ENCODE results near the gene CAST. TPM values are rescaled to one million over a fixed set of nuclear protein-coding genes. Genes with fewer than 3 reads are reported as not detected.
"Not testable (repeated sequence)": the region's sequence is repeated elsewhere in the genome, so short reads cannot be mapped to it uniquely, and the experiment has no call there.

Gene CAST, protein sequence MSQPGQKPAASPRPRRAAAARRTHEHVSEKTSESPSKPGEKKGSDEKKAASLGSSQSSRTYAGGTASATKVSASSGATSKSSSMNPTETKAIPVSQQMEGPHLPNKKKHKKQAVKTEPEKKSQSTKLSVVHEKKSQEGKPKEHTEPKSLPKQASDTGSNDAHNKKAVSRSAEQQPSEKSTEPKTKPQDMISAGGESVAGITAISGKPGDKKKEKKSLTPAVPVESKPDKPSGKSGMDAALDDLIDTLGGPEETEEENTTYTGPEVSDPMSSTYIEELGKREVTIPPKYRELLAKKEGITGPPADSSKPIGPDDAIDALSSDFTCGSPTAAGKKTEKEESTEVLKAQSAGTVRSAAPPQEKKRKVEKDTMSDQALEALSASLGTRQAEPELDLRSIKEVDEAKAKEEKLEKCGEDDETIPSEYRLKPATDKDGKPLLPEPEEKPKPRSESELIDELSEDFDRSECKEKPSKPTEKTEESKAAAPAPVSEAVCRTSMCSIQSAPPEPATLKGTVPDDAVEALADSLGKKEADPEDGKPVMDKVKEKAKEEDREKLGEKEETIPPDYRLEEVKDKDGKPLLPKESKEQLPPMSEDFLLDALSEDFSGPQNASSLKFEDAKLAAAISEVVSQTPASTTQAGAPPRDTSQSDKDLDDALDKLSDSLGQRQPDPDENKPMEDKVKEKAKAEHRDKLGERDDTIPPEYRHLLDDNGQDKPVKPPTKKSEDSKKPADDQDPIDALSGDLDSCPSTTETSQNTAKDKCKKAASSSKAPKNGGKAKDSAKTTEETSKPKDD
- 145 and 191 TPM in 2 replicates for polyA plus RNA-seq (2011; rRNA removed)
- polyA minus RNA-seq (2011; rRNA and poly(A)+ RNA removed): 106 and 137 TPM in 2 replicates

- no peak for TF ChIP-seq CTCF (IDR thresholded peaks at IDR 0.05; ENCODE audit: low read depth, low read length)
- Histone ChIP-seq H3K4me3 (ENCODE audit: low read depth, low read length) (peak within 1 kb of the TSS; percentile 86), H3K27ac (ENCODE audit: low read depth, low read length) (peak within 1 kb of the TSS; percentile 85), H3K27me3 (ENCODE audit: control insufficient read depth, insufficient read depth, low read length) (no peaks in the 10 kb centered on the region), H3K9me3 (ENCODE audit: control insufficient read depth, insufficient read depth, low read length) (no peaks in the 10 kb centered on the region; the same call in 1 of the 2 replicates)
- CTCF ChIA-PET: interaction anchor here (1.8 to 3.6 kb wide), 2 partner anchors 48 to 317 kb away, joined by 5 to 14 read pairs; no protein-coding TSS in a partner anchor
- POLR2A ChIA-PET: interaction anchor here (0.7 to 2.3 kb wide), 5 partner anchors 21 to 48 kb away, joined by 3 to 13 read pairs (median 5); no protein-coding TSS in a partner anchor
- peak; percentile 78 for DNase-seq (ENCODE audit: low read depth, low spot score)
These were observed at the start of gene CAST for GRCh38 chr5:96661855-96662724. Gene CAST, plus strand, starts transcription at chr5:96662376. Its CDS starts 47 bp downstream, at chr5:96662423.

DNA sequence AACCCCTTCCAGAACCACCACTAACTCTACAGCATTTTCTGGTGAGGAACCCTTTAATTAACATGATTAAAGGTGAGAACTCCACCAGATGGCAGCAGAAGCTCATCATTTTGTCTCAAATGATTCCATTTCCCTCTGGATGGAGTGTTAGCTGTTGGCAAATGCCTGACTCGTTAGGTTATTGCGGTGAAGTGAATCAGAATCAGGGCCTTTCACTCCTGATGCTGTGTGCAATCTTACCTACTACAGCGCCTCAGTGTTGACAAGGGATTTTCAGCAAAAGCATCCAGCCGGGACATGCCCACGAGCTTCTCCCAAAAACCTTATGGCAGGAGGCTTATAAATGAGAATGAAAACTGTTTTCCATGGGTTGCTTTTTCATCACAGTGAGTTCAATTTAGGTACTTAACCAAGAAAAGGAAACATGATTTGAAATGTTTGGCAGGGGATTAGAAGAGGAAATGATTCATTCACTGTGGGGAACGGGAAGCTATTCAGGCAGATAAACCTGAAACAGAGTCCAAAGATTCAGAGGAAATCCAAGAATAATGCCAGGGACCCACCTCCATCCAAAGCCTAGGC is 48.0 kb upstream of the CAST start:
- ChIA-PET POLR2A (interaction anchor here (0.8 to 1.8 kb wide), 5 partner anchors 48 to 322 kb away, joined by 3 to 13 read pairs (median 4); partner anchors contain the start of genes CAST and LNPEP), CTCF (interaction anchor here (0.6 to 7.4 kb wide), 32 partner anchors 8 to 833 kb away, joined by 3 to 69 read pairs (median 5); partner anchors contain the start of gene CAST)
- Histone ChIP-seq H3K27ac (ENCODE audit: low read depth, low read length) (peak overlapping the region; percentile 81), H3K4me3 (ENCODE audit: low read depth, low read length) (peak overlapping the region; percentile 45), H3K27me3 (ENCODE audit: control insufficient read depth, insufficient read depth, low read length) (no peaks in the 10 kb centered on the region), H3K9me3 (ENCODE audit: control insufficient read depth, insufficient read depth, low read length) (peaks cover 10% of the 10 kb centered on the region)
- TF ChIP-seq CTCF (IDR thresholded peaks at IDR 0.05; ENCODE audit: low read depth, low read length): peak; percentile 52
- peak; percentile 86 for DNase-seq (ENCODE audit: low read depth, low spot score)

DNA sequence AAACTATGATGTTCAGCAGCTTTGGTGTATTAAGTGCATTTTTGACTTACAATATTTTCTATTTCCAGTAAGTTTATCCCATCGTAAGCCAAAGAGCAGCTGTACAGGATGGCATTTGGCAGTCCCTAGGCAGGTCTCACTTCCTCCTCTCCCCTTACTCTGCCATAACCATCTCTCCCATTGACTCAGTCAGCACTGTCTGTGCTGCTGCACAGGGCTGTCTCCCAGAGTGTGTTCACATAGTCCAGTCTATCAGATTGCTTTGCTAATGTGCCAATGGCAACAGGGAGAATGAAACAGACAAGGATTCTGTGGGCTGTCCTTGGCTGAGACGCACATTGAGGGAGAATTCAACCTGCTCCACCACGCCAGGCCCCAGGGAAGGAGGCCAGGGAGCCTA is 47.0 kb upstream of the CAST start:
- Histone ChIP-seq H3K27me3 (ENCODE audit: control insufficient read depth, insufficient read depth, low read length) (no peaks in the 10 kb centered on the region), H3K9me3 (ENCODE audit: control insufficient read depth, insufficient read depth, low read length) (peaks cover 10% of the 10 kb centered on the region), H3K27ac (ENCODE audit: low read depth, low read length) (no peak overlapping the region), H3K4me3 (ENCODE audit: low read depth, low read length) (no peak overlapping the region)
- ChIA-PET CTCF (interaction anchor here (1.0 to 7.4 kb wide), 14 partner anchors 13 to 547 kb away, joined by 3 to 69 read pairs (median 10); partner anchors contain the start of gene CAST), POLR2A (interaction anchor here (1.8 kb wide), 1 partner anchor 88 kb away, joined by 11 read pairs; no protein-coding TSS in a partner anchor)
- no peak for TF ChIP-seq CTCF (IDR thresholded peaks at IDR 0.05; ENCODE audit: low read depth, low read length)
- DNase-seq (ENCODE audit: low read depth, low spot score): no peak

GRCh38 chr5:96616801-96617200 is 45.4 kb upstream of the CAST start:
- ChIA-PET POLR2A (no interaction called here), CTCF (interaction anchor here (0.8 to 7.4 kb wide), 3 partner anchors 15 to 251 kb away, joined by 6 to 69 read pairs (median 42); no protein-coding TSS in a partner anchor)
- Histone ChIP-seq H3K9me3 (ENCODE audit: control insufficient read depth, insufficient read depth, low read length) (peaks cover 10% of the 10 kb centered on the region), H3K27me3 (ENCODE audit: control insufficient read depth, insufficient read depth, low read length) (no peaks in the 10 kb centered on the region), H3K4me3 (ENCODE audit: low read depth, low read length) (no peak overlapping the region), H3K27ac (ENCODE audit: low read depth, low read length) (no peak overlapping the region)
- DNase-seq (ENCODE audit: low read depth, low spot score): no peak
- no peak for TF ChIP-seq CTCF (IDR thresholded peaks at IDR 0.05; ENCODE audit: low read depth, low read length)

- POLR2A ChIA-PET: interaction anchor here (0.7 kb wide), 1 partner anchor 91 kb away, joined by 9 read pairs; no protein-coding TSS in a partner anchor
- not testable (repeated sequence) for DNase-seq (ENCODE audit: low read depth, low spot score); H3K27ac ChIP-seq (ENCODE audit: low read depth, low read length); H3K27me3 ChIP-seq (ENCODE audit: control insufficient read depth, insufficient read depth, low read length); H3K9me3 ChIP-seq (ENCODE audit: control insufficient read depth, insufficient read depth, low read length); H3K4me3 ChIP-seq (ENCODE audit: low read depth, low read length)
- CTCF ChIA-PET: interaction anchor here (0.7 kb wide), 1 partner anchor 452 kb away, joined by 12 read pairs; no protein-coding TSS in a partner anchor
These were observed 43.7 kb upstream of the CAST start for GRCh38 chr5:96618311-96619016.

Data from AG04450 (cell line).